Smooth muscle cell (in vitro differentiated cells): Measurements from ENCODE around the gene SCRT2. TPM values are rescaled to one million over a fixed set of nuclear protein-coding genes. Genes with fewer than 3 reads are reported as not detected.

Source experiments
- DNase-seq: peaks from one replicate; lab custom pipeline; 2025; ENCODE audit not compliant: unreplicated experiment; lab: John Stamatoyannopoulos, UW
- H2AFZ ChIP-seq: fragments of 200-600 bp; sonication (generic); 2 replicates; pipeline ENCODE4 v1.6.0; 2016; ENCODE audit warnings: antibody characterized with exemption, low read depth, mild to moderate bottlenecking
- H3F3A ChIP-seq: fragments of 200-600 bp; sonication (generic); 2 replicates; pipeline ENCODE4 v1.6.0; 2017; ENCODE audit warnings: antibody characterized with exemption, low read depth
- H3K27ac ChIP-seq: fragments of 200-600 bp; sonication (generic); 2 replicates; pipeline ENCODE4 v1.5.1; 2016; ENCODE audit warnings: low read depth, mild to moderate bottlenecking
- H3K27me3 ChIP-seq: fragments of 200-600 bp; sonication (generic); 2 replicates; pipeline ENCODE4 v1.6.1; 2016; ENCODE audit warnings: low read depth, mild to moderate bottlenecking
- H3K36me3 ChIP-seq: fragments of 200-600 bp; sonication (generic); 2 replicates; pipeline ENCODE4 v1.5.1; 2016; ENCODE audit warnings: low read depth
- H3K4me1 ChIP-seq: fragments of 200-600 bp; sonication (generic); 2 replicates; pipeline ENCODE4 v1.5.1; 2016; ENCODE audit warnings: low read depth
- H3K4me2 ChIP-seq: fragments of 200-600 bp; sonication (generic); 2 replicates; pipeline ENCODE4 v1.6.0; 2016; ENCODE audit warnings: mild to moderate bottlenecking
- H3K4me3 ChIP-seq: fragments of 200-600 bp; sonication (generic); 2 replicates; pipeline ENCODE4 v1.5.1; 2016; ENCODE audit warnings: mild to moderate bottlenecking
- H3K79me2 ChIP-seq: fragments of 200-600 bp; sonication (generic); 2 replicates; pipeline ENCODE4 v1.6.0; 2016; ENCODE audit warnings: low read depth, mild to moderate bottlenecking
- H3K9ac ChIP-seq: fragments of 200-600 bp; sonication (generic); 2 replicates; pipeline ENCODE4 v1.6.0; 2016; ENCODE audit warnings: low read depth
- H3K9me3 ChIP-seq: fragments of 200-600 bp; sonication (generic); replicated peaks from 2 replicates; pipeline ENCODE4 v1.5.1; 2016; ENCODE audit warnings: low read depth
- H4K20me1 ChIP-seq: fragments of 200-600 bp; sonication (generic); 2 replicates; pipeline ENCODE4 v1.6.0; 2016; ENCODE audit warnings: low read depth
- WGBS: methylation state at CpG from one replicate; pipeline ENCODE4 v1.1.7; 2016; ENCODE audit warnings: low lambda C conversion rate; 5-methylcytosine and 5-hydroxymethylcytosine counted together
- polyA plus RNA-seq: library from polyadenylated mRNA; unstranded; fragments of >200 nt; fragmentation: Nextera tagmentation; extraction: Ambion mirVana; gene quantifications from 2 replicates; pipeline ENCODE4 v1.2.1, GENCODE V29; 2016
- total RNA-seq: library from RNA; depleted of rRNA; stranded (reverse); fragments of >200 nt; gene quantifications from 2 replicates; pipeline ENCODE4 v1.2.3, GENCODE V29; 2014
- TF ChIP-seq, protein P1 (sequence below): fragments of 200-600 bp; sonication (generic); IDR thresholded peaks from 2 replicates; pipeline ENCODE4 v1.5.1; 2017; ENCODE audit warnings: borderline replicate concordance, mild to moderate bottlenecking, antibody characterized with exemption; ENCODE audit not compliant: insufficient read depth, poor library complexity, severe bottlenecking

SCRT2 gene
- total and polyA plus RNA-seq, 2 experiments from 2014 or later: not detected

DNA sequence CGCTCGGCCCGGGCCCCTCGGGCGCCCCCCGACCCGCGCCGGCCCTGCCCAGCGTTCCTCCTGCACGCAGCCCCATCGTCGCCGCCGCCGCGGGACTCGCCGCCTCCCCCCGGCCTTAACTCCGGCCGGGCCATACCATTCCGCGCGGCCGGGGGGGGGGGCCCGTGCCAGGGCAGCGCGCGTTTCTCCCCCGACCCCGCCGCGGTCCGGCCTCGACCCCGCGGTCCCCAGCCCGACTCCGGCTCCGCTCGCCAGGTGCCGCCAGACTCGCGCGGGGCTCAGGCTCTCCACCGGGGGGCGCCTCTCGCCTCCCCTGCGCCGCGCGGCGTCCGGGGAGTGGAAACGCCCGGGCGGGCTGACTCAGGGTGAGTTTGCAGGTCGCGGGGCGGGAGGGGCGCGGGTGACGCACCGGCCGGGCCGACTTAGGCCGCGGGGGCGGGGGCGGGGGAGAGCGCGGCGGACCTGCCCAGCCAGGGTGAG, 22.5 kb downstream of the SCRT2 start, which contains the start of gene SRXN1:
Gene SRXN1 (minus strand): TSS at position 91 of the 480 bp plus-strand sequence. CDS start 15 bp downstream, at position 76.
- 1% methylated on average over 52 of the region's 74 CpGs for WGBS
- H3K79me2 ChIP-seq: no peaks in the 10 kb centered on the region

DNA sequence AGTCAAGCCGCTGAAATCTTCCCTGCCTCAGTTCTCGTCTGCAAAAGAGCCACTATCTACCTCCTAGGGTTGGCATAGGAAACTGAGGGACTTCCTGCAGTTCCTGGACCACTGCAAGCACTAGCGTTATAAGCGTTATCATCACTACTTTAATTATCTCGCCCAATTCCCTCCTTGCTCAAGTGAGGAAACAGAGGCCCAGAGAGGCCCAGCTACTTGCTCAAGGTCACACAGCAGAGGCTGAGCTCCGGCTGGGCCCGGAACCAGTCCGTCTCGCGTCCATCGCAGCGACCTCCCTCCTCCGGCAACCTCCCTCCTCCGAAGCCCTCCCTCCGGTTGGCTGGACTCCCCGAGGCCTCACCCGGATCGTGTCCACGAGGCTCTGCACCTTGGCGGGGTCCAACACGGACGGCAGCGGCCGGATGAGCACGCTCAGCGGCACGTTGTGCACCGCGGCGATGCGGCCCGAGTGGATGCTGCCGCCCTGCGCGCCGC, 22.9 kb downstream of the SCRT2 start:
- Histone ChIP-seq H3K4me1 (peaks cover 11% of the 10 kb centered on the region), H3K36me3 (peaks cover 7% of the 10 kb centered on the region), H3F3A (no peaks in the 10 kb centered on the region), H3K9me3 (no peaks in the 10 kb centered on the region), H3K4me2 (peak overlapping the region; percentile 95), H3K79me2 (no peaks in the 10 kb centered on the region), H3K4me3 (peak overlapping the region; percentile 74), H4K20me1 (peaks cover 26% of the 10 kb centered on the region), H3K27me3 (no peaks in the 10 kb centered on the region), H2AFZ (peak overlapping the region; percentile 66), H3K27ac (peak overlapping the region; percentile 84), H3K9ac (peak overlapping the region; percentile 97)
- TF ChIP-seq, protein P1, sequence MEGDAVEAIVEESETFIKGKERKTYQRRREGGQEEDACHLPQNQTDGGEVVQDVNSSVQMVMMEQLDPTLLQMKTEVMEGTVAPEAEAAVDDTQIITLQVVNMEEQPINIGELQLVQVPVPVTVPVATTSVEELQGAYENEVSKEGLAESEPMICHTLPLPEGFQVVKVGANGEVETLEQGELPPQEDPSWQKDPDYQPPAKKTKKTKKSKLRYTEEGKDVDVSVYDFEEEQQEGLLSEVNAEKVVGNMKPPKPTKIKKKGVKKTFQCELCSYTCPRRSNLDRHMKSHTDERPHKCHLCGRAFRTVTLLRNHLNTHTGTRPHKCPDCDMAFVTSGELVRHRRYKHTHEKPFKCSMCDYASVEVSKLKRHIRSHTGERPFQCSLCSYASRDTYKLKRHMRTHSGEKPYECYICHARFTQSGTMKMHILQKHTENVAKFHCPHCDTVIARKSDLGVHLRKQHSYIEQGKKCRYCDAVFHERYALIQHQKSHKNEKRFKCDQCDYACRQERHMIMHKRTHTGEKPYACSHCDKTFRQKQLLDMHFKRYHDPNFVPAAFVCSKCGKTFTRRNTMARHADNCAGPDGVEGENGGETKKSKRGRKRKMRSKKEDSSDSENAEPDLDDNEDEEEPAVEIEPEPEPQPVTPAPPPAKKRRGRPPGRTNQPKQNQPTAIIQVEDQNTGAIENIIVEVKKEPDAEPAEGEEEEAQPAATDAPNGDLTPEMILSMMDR: no peak
- WGBS: 3% methylated on average over 35 of the region's 36 CpGs
- DNase-seq: no peak

More for the DNA sequence above, 22.5 kb downstream of the SCRT2 start, which contains the start of gene SRXN1:
- no peaks in the 10 kb centered on the region for H3F3A ChIP-seq
- H3K27me3 ChIP-seq: no peaks in the 10 kb centered on the region
- peaks cover 2% of the 10 kb centered on the region for H3K36me3 ChIP-seq
- H3K4me1 ChIP-seq: peaks cover 11% of the 10 kb centered on the region
- TF ChIP-seq, protein P1: peak; percentile 66
- H3K4me3 ChIP-seq: peak within 1 kb of the TSS; percentile 74
- H3K27ac ChIP-seq: peak within 1 kb of the TSS; percentile 84
- H2AFZ ChIP-seq: peak within 1 kb of the TSS; percentile 86
- no peaks in the 10 kb centered on the region for H3K9me3 ChIP-seq
- DNase-seq: peak; percentile 81
- peak within 1 kb of the TSS; percentile 97 for H3K9ac ChIP-seq
- peaks cover 23% of the 10 kb centered on the region for H4K20me1 ChIP-seq
- H3K4me2 ChIP-seq: peak within 1 kb of the TSS; percentile 95

DNA sequence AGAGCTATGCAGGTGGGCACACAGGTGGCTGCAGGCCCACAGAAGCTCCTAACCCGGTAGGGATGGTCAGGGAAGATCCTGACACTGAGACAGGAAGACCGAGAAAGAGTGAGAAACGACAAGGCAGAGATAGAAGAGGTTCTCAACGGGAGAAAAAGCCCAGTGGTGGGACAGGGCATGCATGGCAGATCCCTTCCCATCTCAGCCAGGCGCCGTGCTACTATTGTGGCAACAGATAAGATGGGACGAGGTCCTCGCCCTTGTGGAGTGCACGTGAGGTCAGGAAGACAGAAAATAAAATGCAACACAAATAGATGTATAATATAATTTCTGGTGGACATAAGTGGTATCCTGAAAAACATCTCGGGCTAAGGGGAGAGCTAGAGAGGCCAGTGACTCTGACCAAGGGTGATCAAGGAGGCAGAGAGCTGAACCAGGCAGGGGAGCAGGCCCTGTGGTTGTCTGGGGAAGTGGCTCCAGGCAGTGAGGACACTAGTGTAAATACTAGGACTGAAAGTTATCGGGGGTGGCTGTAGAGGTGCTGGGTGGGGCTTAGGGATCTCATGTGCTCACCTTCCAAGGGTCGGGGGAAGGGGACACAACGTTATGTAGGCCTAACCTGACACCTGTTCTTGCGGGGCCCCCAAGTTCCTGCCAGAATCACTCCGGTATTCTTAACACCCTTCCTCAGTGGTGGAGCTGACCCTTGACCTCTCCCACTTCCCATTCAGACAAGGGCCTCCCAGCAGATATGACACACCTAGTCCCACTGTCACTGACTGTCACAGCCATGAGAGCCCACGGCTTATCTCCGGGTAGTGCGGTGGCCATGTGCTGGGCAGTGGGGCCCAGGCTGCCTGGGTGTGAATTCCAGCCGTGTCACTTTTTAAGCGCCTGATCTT, 23.6 kb downstream of the SCRT2 start:
- peaks cover 11% of the 10 kb centered on the region for H3K4me1 ChIP-seq
- H4K20me1 ChIP-seq: peaks cover 33% of the 10 kb centered on the region
- H3K79me2 ChIP-seq: no peaks in the 10 kb centered on the region
- peak overlapping the region; percentile 97 for H3K9ac ChIP-seq
- 60% methylated on average over 20 of the region's 20 CpGs for WGBS
- peaks cover under 1% of the 10 kb centered on the region for H3F3A ChIP-seq
- H3K9me3 ChIP-seq: no peaks in the 10 kb centered on the region
- H3K36me3 ChIP-seq: peaks cover 12% of the 10 kb centered on the region
- H3K27ac ChIP-seq: peak overlapping the region; percentile 84
- H2AFZ ChIP-seq: no peak overlapping the region
- H3K4me2 ChIP-seq: peak overlapping the region; percentile 95
- no peak for DNase-seq
- peak overlapping the region; percentile 74 for H3K4me3 ChIP-seq
- TF ChIP-seq, protein P1: no peak
- no peaks in the 10 kb centered on the region for H3K27me3 ChIP-seq
